VCaP (cell line): ENCODE data around the gene GPR143.
A peak's percentile ranks its signal among the peaks of the same experiment; 100 is the strongest.

Experiments used
- H3K27ac ChIP-seq: fragments of 450-650 bp; 2 replicates; pipeline ENCODE4 v1.5.1; 2017
- CTCF ChIP-seq: fragments of 450-650 bp; conservative IDR thresholded peaks from 2 replicates; pipeline ENCODE4 v1.5.1; 2017; ENCODE audit warnings: mild to moderate bottlenecking, moderate library complexity

The GPR143 gene

GRCh38 chrX:9794495-9794894 lies 28.8 kb upstream of the GPR143 start:
- no peak for TF ChIP-seq CTCF
- H3K27ac ChIP-seq = no peak overlapping the region

- peak overlapping the region; percentile 90; the same call in 1 of the 2 replicates for H3K27ac ChIP-seq
- TF ChIP-seq CTCF = no peak
Measured at GRCh38 chrX:9790866-9791265, 25.2 kb upstream of the GPR143 start.

DNA sequence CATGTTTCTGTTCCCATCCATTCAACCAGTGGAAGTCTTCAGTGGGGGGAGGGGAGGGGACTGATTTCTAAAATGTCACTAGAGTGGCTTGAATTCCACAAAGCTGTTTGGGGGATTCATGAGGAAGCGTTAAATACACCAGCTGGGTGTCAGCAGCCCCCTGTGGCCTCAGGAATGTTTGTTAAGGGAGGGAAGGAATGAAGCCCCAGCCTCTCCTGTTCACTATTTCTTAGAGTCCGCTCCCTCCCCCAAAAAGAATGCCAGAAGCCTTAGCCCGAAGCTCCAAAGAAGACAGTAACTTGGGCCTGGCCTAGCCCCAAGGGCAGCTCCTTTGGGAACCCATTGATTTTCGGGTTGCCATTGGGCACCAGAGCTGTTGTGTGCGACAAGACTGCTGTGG lies 23.9 kb upstream of the GPR143 start:
- peak overlapping the region; percentile 90 for H3K27ac ChIP-seq
- no peak for TF ChIP-seq CTCF

DNA sequence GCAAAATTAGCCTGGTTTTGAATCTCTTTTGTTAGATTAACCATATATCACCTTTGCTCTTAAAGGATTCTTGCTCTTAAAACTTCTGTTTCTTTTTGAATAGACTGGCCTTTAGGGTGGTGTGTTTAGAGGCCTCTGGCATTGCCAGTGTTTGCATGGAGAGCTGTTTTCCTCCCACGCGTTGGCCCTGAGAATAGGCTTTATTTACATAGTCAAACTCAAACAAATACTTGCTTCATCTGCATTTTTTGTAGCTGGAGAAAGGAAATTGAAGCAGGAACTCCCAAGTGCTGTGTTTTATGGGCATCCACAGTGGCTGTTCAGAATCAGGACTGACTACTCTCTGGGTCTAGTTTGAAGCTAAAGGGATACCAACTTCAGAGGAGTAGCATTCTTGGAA lies 23.3 kb upstream of the GPR143 start:
- peak overlapping the region; percentile 90 for H3K27ac ChIP-seq

DNA sequence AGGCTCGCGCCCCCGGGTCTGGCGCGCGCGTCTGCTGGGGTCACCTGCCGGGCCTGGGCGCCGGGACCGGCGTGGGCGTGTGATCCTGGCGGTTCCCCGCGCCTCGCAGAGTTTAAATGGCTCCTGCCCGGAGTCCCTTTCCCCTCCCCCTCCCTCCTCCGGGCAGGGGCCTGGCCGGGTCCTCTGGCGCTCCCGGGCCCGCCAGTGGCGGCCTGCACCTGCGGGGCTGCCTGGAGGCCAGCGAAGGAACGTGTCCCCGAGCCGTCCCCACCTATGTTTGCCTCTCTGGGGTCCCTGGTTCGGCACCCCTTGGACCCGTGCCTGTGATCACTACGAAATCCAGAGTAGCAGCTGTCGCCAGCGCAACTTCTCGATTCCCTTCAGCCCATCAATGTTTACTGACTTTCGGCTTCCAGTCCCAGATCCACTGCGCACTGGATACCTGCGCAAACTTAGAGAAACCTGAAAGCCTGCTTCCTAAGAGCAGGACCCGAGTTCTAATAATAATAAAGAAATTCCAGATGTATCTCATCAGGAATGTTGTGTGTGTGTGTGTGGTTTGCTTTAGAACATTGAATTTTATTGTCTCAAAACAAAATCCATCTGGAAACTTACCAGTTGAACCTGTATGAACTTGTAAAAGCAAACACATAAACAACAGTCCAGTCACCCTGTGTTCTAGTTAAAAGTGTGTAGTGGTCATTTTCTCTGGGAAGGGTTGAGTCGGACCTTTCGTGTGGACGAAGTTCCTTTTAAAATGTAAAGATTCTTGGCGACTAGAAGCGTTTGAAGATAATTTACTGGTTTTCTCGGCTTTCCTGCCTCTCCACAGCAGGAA lies 21.4 kb upstream of the GPR143 start:
- no peak for TF ChIP-seq CTCF
- peak overlapping the region; percentile 90 for H3K27ac ChIP-seq

More for the DNA sequence above, 23.3 kb upstream of the GPR143 start:
- TF ChIP-seq CTCF = no peak

- peak within 1 kb of the TSS; percentile 90 for H3K27ac ChIP-seq
- TF ChIP-seq CTCF = no peak
Measured at GRCh38 chrX:9785944-9786797, 20.5 kb upstream of the GPR143 start, which contains the start of gene SHROOM2. SHROOM2 (plus strand) TSS chrX:9786429; CDS start chrX:9786546, 117 bp downstream.
